H1 (cell line): Measurements from ENCODE around the gene SLC66A2. TPM values are rescaled to one million over a fixed set of nuclear protein-coding genes. Genes with fewer than 3 reads are reported as not detected.

ENCODE experiments used
- CTCF ChIA-PET: fragments of 300-600 bp; sonication (Branson Sonifier 250); formaldehyde crosslinking; loops from one replicate; lab custom pipeline; 2021; ENCODE audit not compliant: partially characterized antibody; lab: Charles Lee
- POLR2A ChIA-PET: fragments of 300-600 bp; sonication (Branson Sonifier 250); formaldehyde crosslinking; loops from one replicate; lab custom pipeline; 2021; ENCODE audit warnings: inconsistent platforms; ENCODE audit not compliant: partially characterized antibody; lab: Charles Lee
- DNase-seq, 2 experiments: peaks; one replicate each; pipeline versions ENCODE4 v3.0.0 to v3.0.0-alpha.2; 2010 to 2022; ENCODE audit warnings: low spot score in 2 of 2, low read depth in 1 of 2, mixed read lengths in 1 of 2
- FAIRE-seq: peaks from 2 replicates; lab custom pipeline; 2011; peaks lifted over from hg19 to GRCh38; lab: Jason Lieb, UNC
- H2AFZ ChIP-seq: 2 replicates; pipeline ENCODE4 v1.8.1; 2012; ENCODE audit warnings: low read length, inconsistent platforms
- H2AK5ac ChIP-seq: 2 replicates; pipeline ENCODE4 v1.6.1; 2013; ENCODE audit warnings: low read depth, low read length
- H2BK120ac ChIP-seq: replicated peaks from 2 replicates; pipeline ENCODE3; 2013; ENCODE audit warnings: low read depth, low read length, inconsistent platforms
- H2BK12ac ChIP-seq: 2 replicates; pipeline ENCODE4 v1.6.1; 2013; ENCODE audit warnings: low read depth, low read length
- H2BK15ac ChIP-seq: 2 replicates; pipeline ENCODE4 v1.6.1; 2013; ENCODE audit warnings: low read length
- H2BK20ac ChIP-seq: 2 replicates; pipeline ENCODE4 v1.6.1; 2013; ENCODE audit warnings: low read length
- H2BK5ac ChIP-seq: 2 replicates; pipeline ENCODE4 v1.6.1; 2013; ENCODE audit warnings: low read depth, low read length
- H3K14ac ChIP-seq: 2 replicates; pipeline ENCODE4 v1.6.1; 2013; ENCODE audit warnings: inconsistent platforms; ENCODE audit not compliant: insufficient read length
- H3K18ac ChIP-seq: 2 replicates; pipeline ENCODE4 v1.6.1; 2013; ENCODE audit warnings: low read length; ENCODE audit errors: extremely low read depth
- H3K23ac ChIP-seq: 2 replicates; pipeline ENCODE4 v1.6.1; 2013; ENCODE audit warnings: inconsistent platforms; ENCODE audit not compliant: insufficient read length
- H3K23me2 ChIP-seq: 2 replicates; pipeline ENCODE4 v1.6.1; 2013; ENCODE audit warnings: low read depth, low read length
- H3K27ac ChIP-seq: 2 replicates; pipeline ENCODE4 v1.6.1; 2011; ENCODE audit warnings: low read depth, low read length, inconsistent platforms
- H3K27me3 ChIP-seq, 4 experiments: replicated peaks in 1 of 4; 1 replicate in 1 of 4; 2 replicates in 3 of 4; pipeline versions ENCODE4 v1.6.1 to v1.8.1; 2011 to 2013; ENCODE audit warnings: low read length in 3 of 4, mild to moderate bottlenecking in 3 of 4, inconsistent platforms in 2 of 4, mixed read lengths in 2 of 4, moderate library complexity in 1 of 4; ENCODE audit not compliant: control insufficient read depth in 3 of 4, insufficient read depth in 3 of 4; ENCODE audit errors: extremely low read depth in 1 of 4
- H3K36me3 ChIP-seq, 4 experiments: 2 replicates each; pipeline versions ENCODE4 v1.6.1 to v1.8.1; 2011 to 2013; ENCODE audit warnings: mild to moderate bottlenecking in 4 of 4, low read length in 3 of 4, moderate library complexity in 2 of 4, control low read depth in 1 of 4, inconsistent platforms in 1 of 4; ENCODE audit not compliant: insufficient read depth in 4 of 4, control insufficient read depth in 2 of 4
- H3K4ac ChIP-seq: replicated peaks from 2 replicates; pipeline ENCODE3; 2013; ENCODE audit warnings: low read length, low read depth, mixed read lengths, inconsistent platforms; ENCODE audit not compliant: insufficient read length
- H3K4me1 ChIP-seq, 4 experiments: replicated peaks in 1 of 4; 1 replicate in 1 of 4; 2 replicates in 3 of 4; pipeline versions ENCODE4 v1.6.1 to v1.8.1; 2011 to 2013; ENCODE audit warnings: low read length in 3 of 4, inconsistent platforms in 2 of 4, mixed read lengths in 1 of 4; ENCODE audit not compliant: insufficient read depth in 4 of 4, control insufficient read depth in 3 of 4
- H3K4me2 ChIP-seq, 2 experiments: 2 replicates each; pipeline versions ENCODE4 v1.6.1 to v1.8.1; 2011 to 2013; ENCODE audit warnings: low read depth in 2 of 2, low read length in 2 of 2, control low read depth in 1 of 2, inconsistent platforms in 1 of 2, mild to moderate bottlenecking in 1 of 2; ENCODE audit not compliant: insufficient read depth in 1 of 2
- H3K4me3 ChIP-seq, 4 experiments: fragments of 200-600, 300-600 bp in 1 of 4; sonication (generic), shearing (Covaris generic), sonication (Bioruptor Twin) in 1 of 4; 2 replicates each; pipeline versions ENCODE4 v1.5.1 to v1.8.1; 2011 to 2016; ENCODE audit warnings: low read length in 4 of 4, low read depth in 3 of 4, control low read depth in 2 of 4, inconsistent platforms in 2 of 4, mild to moderate bottlenecking in 2 of 4, mixed read lengths in 1 of 4, moderate library complexity in 1 of 4; ENCODE audit not compliant: insufficient read depth in 2 of 4; ENCODE audit errors: extremely low read depth in 1 of 4
- H3K56ac ChIP-seq: replicated peaks from 2 replicates; pipeline ENCODE3; 2013; ENCODE audit warnings: low read depth, mild to moderate bottlenecking, mixed read lengths, low read length, inconsistent platforms; ENCODE audit not compliant: insufficient read length
- H3K79me1 ChIP-seq: 2 replicates; pipeline ENCODE4 v1.6.1; 2013; ENCODE audit warnings: low read depth, low read length, control low read depth
- H3K79me2 ChIP-seq, 2 experiments: 2 replicates each; pipeline versions ENCODE4 v1.6.1 to v1.8.1; 2012 to 2013; ENCODE audit warnings: low read length in 2 of 2, mild to moderate bottlenecking in 2 of 2, inconsistent platforms in 1 of 2; ENCODE audit not compliant: insufficient read depth in 2 of 2, control insufficient read depth in 1 of 2
- H3K9ac ChIP-seq, 4 experiments: replicated peaks in 1 of 4; 1 replicate in 1 of 4; 2 replicates in 3 of 4; pipeline versions ENCODE4 v1.6.1 to v1.8.1; 2011 to 2013; ENCODE audit warnings: low read depth in 3 of 4, low read length in 3 of 4, control low read depth in 2 of 4, mild to moderate bottlenecking in 2 of 4, moderate library complexity in 2 of 4, inconsistent platforms in 1 of 4; ENCODE audit errors: extremely low read depth in 1 of 4
- H3K9me3 ChIP-seq, 2 experiments: 2 replicates each; pipeline versions ENCODE4 v1.6.1 to v1.8.1; 2012 to 2013; ENCODE audit warnings: mild to moderate bottlenecking in 2 of 2, moderate library complexity in 2 of 2, control low read depth in 1 of 2, inconsistent platforms in 1 of 2, low read depth in 1 of 2, low read length in 1 of 2, mixed read lengths in 1 of 2; ENCODE audit not compliant: insufficient read depth in 2 of 2
- H4K20me1 ChIP-seq, 2 experiments: replicated peaks in 1 of 2; 2 replicates each; pipeline versions ENCODE3 to v1.8.1; 2011 to 2013; ENCODE audit warnings: inconsistent platforms in 2 of 2, low read length in 2 of 2, mild to moderate bottlenecking in 1 of 2; ENCODE audit not compliant: insufficient read depth in 2 of 2, control insufficient read depth in 1 of 2
- H4K5ac ChIP-seq: 2 replicates; pipeline ENCODE4 v1.6.1; 2013; ENCODE audit warnings: low read length, low read depth, mixed read lengths, inconsistent platforms; ENCODE audit not compliant: insufficient read length
- H4K8ac ChIP-seq: 2 replicates; pipeline ENCODE4 v1.8.0; 2013; ENCODE audit warnings: mild to moderate bottlenecking, moderate library complexity, low read length, inconsistent platforms; ENCODE audit not compliant: insufficient read depth; ENCODE audit errors: extremely low read depth
- H4K91ac ChIP-seq: replicated peaks from 2 replicates; pipeline ENCODE3; 2013; ENCODE audit warnings: low read length, mixed read lengths, inconsistent platforms; ENCODE audit not compliant: insufficient read length
- EP300 ChIP-seq, 2 experiments: IDR thresholded peaks; 1 replicate in 1 of 2; 2 replicates in 1 of 2; pipeline ENCODE4 v1.6.1; 2011 to 2012; ENCODE audit warnings: low read depth in 2 of 2, low read length in 2 of 2, mild to moderate bottlenecking in 2 of 2, borderline replicate concordance in 1 of 2, inconsistent platforms in 1 of 2, moderate library complexity in 1 of 2
- EZH2 ChIP-seq: fragments of 200-600 bp; sonication (generic); IDR thresholded peaks from 2 replicates; pipeline ENCODE4 v1.7.1; 2012; ENCODE audit warnings: low read depth, mild to moderate bottlenecking, moderate library complexity, low read length, inconsistent platforms; ENCODE audit not compliant: severe bottlenecking
- GTF2F1 ChIP-seq: IDR thresholded peaks from 2 replicates; pipeline ENCODE4 v1.6.1; 2012; ENCODE audit warnings: low read depth, low read length, improper control_type of control experiment, borderline replicate concordance
- HDAC6 ChIP-seq: IDR thresholded peaks from one replicate; pipeline ENCODE4 v1.7.1; 2012; ENCODE audit warnings: low read depth, mild to moderate bottlenecking, inconsistent platforms, low read length, moderate library complexity
- JUND ChIP-seq: IDR thresholded peaks from 2 replicates; pipeline ENCODE4 v1.6.1; 2011; ENCODE audit warnings: mild to moderate bottlenecking, improper control_type of control experiment, low read length
- NRF1 ChIP-seq: IDR thresholded peaks from 2 replicates; pipeline ENCODE4 v1.6.1; 2011; ENCODE audit warnings: mild to moderate bottlenecking, low read depth, low read length, improper control_type of control experiment
- POU5F1 ChIP-seq: IDR thresholded peaks from 2 replicates; pipeline ENCODE4 v1.6.1; 2011; ENCODE audit warnings: low read depth, mild to moderate bottlenecking, low read length, moderate library complexity
- RBBP5 ChIP-seq: IDR thresholded peaks from 2 replicates; pipeline ENCODE4 v1.7.1; 2012; ENCODE audit warnings: low read depth, mild to moderate bottlenecking, inconsistent platforms, low read length, moderate library complexity, borderline replicate concordance
- SAP30 ChIP-seq: fragments of 300-600 bp; sonication (generic); IDR thresholded peaks from 2 replicates; pipeline ENCODE4 v1.7.1; 2012; ENCODE audit warnings: low read length, moderate library complexity, mild to moderate bottlenecking, inconsistent platforms; ENCODE audit not compliant: insufficient read depth, insufficient replicate concordance
- TAF1 ChIP-seq: IDR thresholded peaks from 2 replicates; pipeline ENCODE4 v1.6.1; 2011; ENCODE audit warnings: mild to moderate bottlenecking, low read depth, low read length
- TBP ChIP-seq: IDR thresholded peaks from 2 replicates; pipeline ENCODE4 v1.6.1; 2011; ENCODE audit warnings: low read depth, low read length, improper control_type of control experiment
- WGBS, 2 experiments: shearing (Covaris generic) in 1 of 2; methylation state at CpG; one replicate each; pipeline versions ENCODE4 v1.1.6 to v1.1.7; 2013 to 2015; ENCODE audit warnings: low lambda C conversion rate in 2 of 2, mixed read lengths in 2 of 2, inconsistent platforms in 1 of 2, low coverage in 1 of 2, missing lambda C conversion rate in 1 of 2; ENCODE audit not compliant: insufficient replicate concordance in 2 of 2, insufficient coverage in 1 of 2, insufficient read length in 1 of 2; ENCODE audit errors: extremely low coverage in 1 of 2, missing lambda C conversion rate in 1 of 2; 5-methylcytosine and 5-hydroxymethylcytosine counted together
- polyA plus RNA-seq, 7 experiments: library from polyadenylated mRNA; depleted of rRNA in 3 of 7; stranded (reverse) in 5 of 7; unstranded in 2 of 7; fragments of >200 nt in 5 of 7; fragments of 200-250 nt in 2 of 7; gene quantifications; 1 replicate in 5 of 7; 2 replicates in 1 of 7; 4 replicates in 1 of 7; pipeline versions ENCODE4 v1.2.1 to v1.2.3, GENCODE V29; 2011 to 2013; ENCODE audit warnings: missing spikeins in 2 of 7, mixed read lengths in 2 of 7
- total RNA-seq: library from RNA; stranded (reverse); fragmentation: NEBNext Ultra II Directional; extraction: Animal tissue kit (Norgen Biotek cat#: 25700); gene quantifications from 2 replicates; pipeline ENCODE4 v1.2.1, GENCODE V29; 2021

Gene SLC66A2
- total and polyA plus RNA-seq, 2 of the 8 experiments (the other 6 are each of a cell fraction or from before 2014, with no cell fraction given), result 15.0 to 18.9 TPM

GRCh38 chr18:79928563-79928960 is 22.9 kb downstream of the SLC66A2 start:
- FAIRE-seq, result no peak
- no peak overlapping the region for H3K23ac ChIP-seq
- no peak overlapping the region for H3K4me2 ChIP-seq
- no peak overlapping the region for H4K5ac ChIP-seq
- H3K79me2 ChIP-seq, result peaks cover 0 to 3% of the 10 kb centered on the region in 2 experiments; a peak in 2 of 4 replicates
- no peak overlapping the region for H3K14ac ChIP-seq
- no peak overlapping the region for H2AK5ac ChIP-seq
- peaks cover 3 to 14% of the 10 kb centered on the region in 2 experiments; a peak in 2 of 4 replicates for H3K9me3 ChIP-seq
- no peak overlapping the region for H3K4me3 ChIP-seq
- H3K79me1 ChIP-seq, result no peaks in the 10 kb centered on the region; the same call in 1 of the 2 replicates
- H3K23me2 ChIP-seq, result 0 out of 2 replicates have a peak, but pooled peaks cover 2% of the 10 kb centered on the region
- no peaks in the 10 kb centered on the region; a peak in 2 of 7 replicates for H3K4me1 ChIP-seq
- H3K27me3 ChIP-seq, result no peaks in the 10 kb centered on the region
- H2BK5ac ChIP-seq, result no peak overlapping the region
- no peak overlapping the region for H3K56ac ChIP-seq
- peaks cover 0 to 5% of the 10 kb centered on the region in 2 experiments for H4K20me1 ChIP-seq
- peak in 1 of 2 experiments; percentile 23 for DNase-seq
- no peak overlapping the region for H2AFZ ChIP-seq
- H3K36me3 ChIP-seq, result no peaks in the 10 kb centered on the region; a peak in 1 of 8 replicates
- no peak overlapping the region for H3K27ac ChIP-seq
- H4K8ac ChIP-seq, result no peak overlapping the region
- H3K4ac ChIP-seq, result no peak overlapping the region
- POLR2A ChIA-PET, result interaction anchor here (0.9 kb wide), 1 partner anchor 61 kb away, joined by 4 read pairs; no protein-coding TSS in a partner anchor
- 94% methylated on average over 9 of the region's 9 CpGs; no CpG with 5 or more reads in 1 of the 2 experiments for WGBS, 2 experiments
- no peak overlapping the region for H3K9ac ChIP-seq
- H2BK12ac ChIP-seq, result no peak overlapping the region
- H2BK15ac ChIP-seq, result no peak overlapping the region
- no peak overlapping the region for H3K18ac ChIP-seq
- H2BK20ac ChIP-seq, result no peak overlapping the region
- no peak overlapping the region for H2BK120ac ChIP-seq
- no peak overlapping the region for H4K91ac ChIP-seq
- CTCF ChIA-PET, result interaction anchor here (0.6 to 1.8 kb wide), 7 partner anchors 15 to 149 kb away, joined by 3 to 5 read pairs (median 3); no protein-coding TSS in a partner anchor
- no peak for TF ChIP-seq HDAC6
- TF ChIP-seq TBP, result no peak
- no peak for TF ChIP-seq POU5F1
- no peak for TF ChIP-seq SAP30
- TF ChIP-seq EZH2, result no peak
- TF ChIP-seq NRF1, result no peak
- no peak for TF ChIP-seq TAF1
- no peak for TF ChIP-seq EP300 (IDR thresholded peaks at IDR 0.05; ENCODE audit: borderline replicate concordance in 1 of 2, low read depth in 2 of 2, low read length in 2 of 2)
- no peak for TF ChIP-seq GTF2F1
- no peak for TF ChIP-seq RBBP5
- TF ChIP-seq JUND, result no peak
